ENCODE data around the gene LRP1. TPM values are rescaled to one million over a fixed set of nuclear protein-coding genes. Genes with fewer than 3 reads are reported as not detected.

Gene LRP1
- total RNA-seq, 1 donor from 2014 or later = 370 TPM

GRCh38 chr12:57169046-57169795, 40.9 kb downstream of the LRP1 start:
- no peak for ATAC-seq
- no peak for DNase-seq (ENCODE audit: low spot score)

GRCh38 chr12:57169969-57170368, 41.7 kb downstream of the LRP1 start:
- no peak for ATAC-seq
- DNase-seq (ENCODE audit: low spot score) = no peak

GRCh38 chr12:57170408-57170807, 42.1 kb downstream of the LRP1 start:
- no peak for ATAC-seq

GRCh38 chr12:57170927-57171326, 42.6 kb downstream of the LRP1 start:
- ATAC-seq = no peak
- DNase-seq (ENCODE audit: low spot score) = no peak

More at GRCh38 chr12:57170408-57170807, 42.1 kb downstream of the LRP1 start:
- DNase-seq (ENCODE audit: low spot score) = no peak

- ATAC-seq (no peak), DNase-seq (ENCODE audit: low spot score) (no peak)
Measured at GRCh38 chr12:57171668-57172067, 43.4 kb downstream of the LRP1 start.

- DNase-seq (ENCODE audit: low spot score) = no peak
- ATAC-seq = peak; percentile 35
Measured at GRCh38 chr12:57173089-57173488, 44.8 kb downstream of the LRP1 start.

- no peak for ATAC-seq
- no peak for DNase-seq (ENCODE audit: low spot score)
Measured at GRCh38 chr12:57173683-57174082, 45.4 kb downstream of the LRP1 start.

GRCh38 chr12:57175428-57176138, 47.3 kb downstream of the LRP1 start:
- ATAC-seq (peak; percentile 64), DNase-seq (ENCODE audit: low spot score) (peak; percentile 72)

GRCh38 chr12:57176139-57176477, 47.8 kb downstream of the LRP1 start:
- ATAC-seq (no peak), DNase-seq (ENCODE audit: low spot score) (no peak)

GRCh38 chr12:57176846-57177245, 48.6 kb downstream of the LRP1 start:
- ATAC-seq (no peak), DNase-seq (ENCODE audit: low spot score) (no peak)

- DNase-seq (ENCODE audit: low spot score) (no peak), ATAC-seq (no peak)
Measured at GRCh38 chr12:57177354-57177753, 49.1 kb downstream of the LRP1 start.

- ATAC-seq (no peak), DNase-seq (ENCODE audit: low spot score) (no peak)
Measured at GRCh38 chr12:57178213-57178612, 49.9 kb downstream of the LRP1 start.

- DNase-seq (ENCODE audit: low spot score) (no peak), ATAC-seq (no peak)
Measured at GRCh38 chr12:57179331-57180086, 51.2 kb downstream of the LRP1 start.

GRCh38 chr12:57180321-57180989, 52.2 kb downstream of the LRP1 start:
- ATAC-seq (no peak), DNase-seq (ENCODE audit: low spot score) (no peak)

- no peak for DNase-seq (ENCODE audit: low spot score)
- ATAC-seq = no peak
Measured at GRCh38 chr12:57181072-57181471, 52.8 kb downstream of the LRP1 start.

GRCh38 chr12:57181561-57182155, 53.4 kb downstream of the LRP1 start:
- no peak for DNase-seq (ENCODE audit: low spot score)
- ATAC-seq = no peak

- ATAC-seq (peak; percentile 85), DNase-seq (ENCODE audit: low spot score) (peak; percentile 74)
Measured at GRCh38 chr12:57182918-57183575, 54.8 kb downstream of the LRP1 start.

GRCh38 chr12:57183939-57184725, 55.8 kb downstream of the LRP1 start:
- no peak for ATAC-seq
- no peak for DNase-seq (ENCODE audit: low spot score)

GRCh38 chr12:57185403-57185802, 57.1 kb downstream of the LRP1 start:
- ATAC-seq (peak; percentile 32), DNase-seq (ENCODE audit: low spot score) (no peak)

All from left lobe of liver (tissue), 2 donors.